B cell (primary cell): ENCODE results near the gene PLCG2. TPM values are rescaled to one million over a fixed set of nuclear protein-coding genes. Genes with fewer than 3 reads are reported as not detected.

Experiments
- ATAC-seq: fragments of 200-7000 bp; cut with Tn5 transposase; one replicate; pipeline ENCODE4 v1.10.0; 2021; ENCODE audit warnings: low read depth, mild to moderate bottlenecking, moderate number of reproducible peaks, moderate library complexity
- CTCF ChIA-PET: fragments of 350-600 bp; sonication (Branson Sonifier 250); formaldehyde crosslinking; loops from one replicate; lab custom pipeline; 2021; ENCODE audit warnings: antibody characterized with exemption, inconsistent platforms; lab: Charles Lee
- POLR2A ChIA-PET: fragments of 350-600 bp; sonication (Branson Sonifier 250); formaldehyde crosslinking; loops from one replicate; lab custom pipeline; 2021; ENCODE audit warnings: antibody characterized with exemption; lab: Charles Lee
- DNase-seq: peaks from one replicate; pipeline ENCODE4 v3.0.0; 2013
- H2AFZ ChIP-seq: 2 replicates; pipeline ENCODE4 v1.6.1; 2012; ENCODE audit warnings: mild to moderate bottlenecking, low read depth, low read length; ENCODE audit not compliant: insufficient read depth, poor library complexity, severe bottlenecking
- H3K27ac ChIP-seq, 2 donors: 1 replicate in 1 of 2; 2 replicates in 1 of 2; pipeline ENCODE4 v1.5.1; 2012 to 2013; ENCODE audit warnings: low read length in 2 of 2, mild to moderate bottlenecking in 2 of 2, moderate library complexity in 1 of 2
- H3K27me3 ChIP-seq, 4 experiments: fragments of 200-600 bp in 1 of 4; sonication (generic) in 1 of 4; replicated peaks in 1 of 4; 1 replicate in 2 of 4; 2 replicates in 2 of 4; pipeline versions ENCODE4 v1.6.1 to v1.7.0; 2013 to 2016; ENCODE audit warnings: low read length in 3 of 4, mild to moderate bottlenecking in 2 of 4, mixed read lengths in 1 of 4, moderate library complexity in 1 of 4; ENCODE audit not compliant: insufficient read depth in 4 of 4, control insufficient read depth in 3 of 4; ENCODE audit errors: control extremely low read depth in 1 of 4
- H3K36me3 ChIP-seq, 2 experiments: replicated peaks in 1 of 2; 1 replicate in 1 of 2; 2 replicates in 1 of 2; pipeline versions ENCODE4 v1.6.1 to v1.7.1; 2013; ENCODE audit warnings: low read length in 1 of 2; ENCODE audit not compliant: insufficient read depth in 2 of 2, control insufficient read depth in 1 of 2; ENCODE audit errors: control extremely low read depth in 1 of 2, extremely low read depth in 1 of 2
- H3K4me1 ChIP-seq, 2 donors: fragments of 200-600 bp in 1 of 2; sonication (generic) in 1 of 2; 1 replicate in 1 of 2; 2 replicates in 1 of 2; pipeline versions ENCODE4 v1.5.1 to v1.6.1; 2013 to 2017; ENCODE audit warnings: low read length in 2 of 2; ENCODE audit not compliant: control insufficient read depth in 2 of 2, insufficient read depth in 2 of 2
- H3K4me2 ChIP-seq: replicated peaks from 2 replicates; pipeline ENCODE3; 2012; ENCODE audit warnings: mild to moderate bottlenecking, low read depth, low read length; ENCODE audit not compliant: poor library complexity, severe bottlenecking
- H3K4me3 ChIP-seq, 5 experiments: fragments of 200-600 bp in 1 of 5; sonication (generic) in 1 of 5; 1 replicate in 3 of 5; 2 replicates in 2 of 5; pipeline versions ENCODE4 v1.5.1 to v1.7.0; 2011 to 2016; ENCODE audit warnings: low read length in 4 of 5, mild to moderate bottlenecking in 4 of 5, low read depth in 2 of 5, control low read depth in 1 of 5, moderate library complexity in 1 of 5; ENCODE audit not compliant: insufficient read depth in 1 of 5; ENCODE audit errors: control extremely low read depth in 1 of 5, extremely low read depth in 1 of 5
- H3K79me2 ChIP-seq: fragments of 200-600 bp; sonication (generic); one replicate; pipeline ENCODE4 v1.6.0; 2016; ENCODE audit warnings: low read length; ENCODE audit not compliant: control insufficient read depth, insufficient read depth
- H3K9ac ChIP-seq: fragments of 200-600 bp; sonication (generic); 2 replicates; pipeline ENCODE4 v1.6.1; 2017; ENCODE audit warnings: mild to moderate bottlenecking, low read length, moderate library complexity
- H3K9me3 ChIP-seq, 3 donors: one replicate each; pipeline versions ENCODE4 v1.6.1 to v1.7.1; 2013; ENCODE audit warnings: low read length in 2 of 3; ENCODE audit not compliant: control insufficient read depth in 2 of 3, insufficient read depth in 1 of 3; ENCODE audit errors: control extremely low read depth in 1 of 3
- H4K20me1 ChIP-seq: 2 replicates; pipeline ENCODE4 v1.6.0; 2012; ENCODE audit warnings: mild to moderate bottlenecking, low read length; ENCODE audit not compliant: insufficient read depth, control insufficient read depth, poor library complexity, severe bottlenecking
- H3K27ac Mint-ChIP-seq: one replicate; pipeline ENCODE4 v1.8.0; 2021; ENCODE audit warnings: mixed read lengths
- H3K27me3 Mint-ChIP-seq: one replicate; pipeline ENCODE4 v1.8.0; 2021; ENCODE audit warnings: mixed read lengths
- H3K4me1 Mint-ChIP-seq: one replicate; pipeline ENCODE4 v1.8.0; 2021; ENCODE audit warnings: mixed read lengths
- H3K4me3 Mint-ChIP-seq: one replicate; pipeline ENCODE4 v1.8.0; 2021; ENCODE audit warnings: mixed read lengths
- H3K9me3 Mint-ChIP-seq: one replicate; pipeline ENCODE4 v1.8.0; 2022; ENCODE audit warnings: mixed read lengths; ENCODE audit not compliant: insufficient read depth
- CTCF ChIP-seq: fragments of 200-600 bp; IDR thresholded peaks from one replicate; pipeline ENCODE4 v1.8.0; 2022; ENCODE audit warnings: antibody characterized with exemption, mild to moderate bottlenecking
- EZH2 ChIP-seq: IDR thresholded peaks from 2 replicates; pipeline ENCODE4 v1.6.1; 2012; ENCODE audit warnings: borderline replicate concordance, low read depth, mild to moderate bottlenecking, moderate library complexity, low read length; ENCODE audit not compliant: insufficient read depth, poor library complexity, severe bottlenecking
- WGBS: methylation state at CpG from one replicate; pipeline ENCODE4 v1.1.5; 2013; ENCODE audit warnings: missing lambda C conversion rate; ENCODE audit not compliant: insufficient coverage; 5-methylcytosine and 5-hydroxymethylcytosine counted together
- intact Hi-C: fragments of 100-400 bp; cut with micrococcal nuclease; formaldehyde crosslinking; loops from one replicate; pipeline ENCODE4 v1.10.0; 2022
- polyA plus RNA-seq: library from polyadenylated mRNA; depleted of rRNA; stranded (reverse); fragments of >200 nt; gene quantifications from 2 replicates; pipeline ENCODE4 v1.2.3, GENCODE V29; 2012
- total RNA-seq, 2 donors: library from RNA; stranded (reverse); fragments of 120-200 nt in 1 of 2; gene quantifications; 1 replicate in 1 of 2; 2 replicates in 1 of 2; pipeline versions ENCODE4 v1.2.3 to v1.2.4, GENCODE V29; 2013 to 2022

Gene PLCG2
- total and polyA plus RNA-seq, 2 donors (not counting 1 experiment from before 2014, with no cell fraction given), result 194 to 812 TPM

GRCh38 chr16:81995651-81996050 is 216.6 kb downstream of the PLCG2 start:
- no peak overlapping the region for H3K9ac ChIP-seq
- no peak overlapping the region for H3K4me3 ChIP-seq
- H3K9me3 Mint-ChIP-seq, result no peaks in the 10 kb centered on the region
- DNase-seq (no peak), ATAC-seq (no peak)
- no peak overlapping the region for H3K4me3 Mint-ChIP-seq
- peaks cover 0 to 14% of the 10 kb centered on the region in 2 experiments for H3K36me3 ChIP-seq
- H3K27me3 Mint-ChIP-seq, result no peaks in the 10 kb centered on the region
- no peak overlapping the region for H2AFZ ChIP-seq
- intact Hi-C loops, result no loop called here
- H3K4me2 ChIP-seq, result no peak overlapping the region
- H3K4me1 Mint-ChIP-seq, result no peaks in the 10 kb centered on the region
- POLR2A ChIA-PET, result no interaction called here
- no peaks in the 10 kb centered on the region for H3K9me3 ChIP-seq
- H4K20me1 ChIP-seq, result no peaks in the 10 kb centered on the region
- CTCF ChIA-PET, result no interaction called here
- H3K27ac Mint-ChIP-seq, result no peak overlapping the region
- TF ChIP-seq CTCF (no peak), EZH2 (no peak)
- H3K27me3 ChIP-seq, result no peaks in the 10 kb centered on the region
- H3K79me2 ChIP-seq, result no peaks in the 10 kb centered on the region
- H3K27ac ChIP-seq, result no peak overlapping the region
- no peaks in the 10 kb centered on the region for H3K4me1 ChIP-seq
- WGBS, result 100% methylated on average over 2 of the region's 3 CpGs

- Histone ChIP-seq H2AFZ (no peak overlapping the region), H3K27ac (no peak overlapping the region), H3K4me2 (no peak overlapping the region), H3K9ac (no peak overlapping the region), H3K4me3 (no peak overlapping the region), H3K79me2 (no peaks in the 10 kb centered on the region), H3K9me3 (no peaks in the 10 kb centered on the region), H3K4me1 (no peaks in the 10 kb centered on the region), H3K36me3 (peaks cover 0 to 14% of the 10 kb centered on the region in 2 experiments), H3K27me3 (no peaks in the 10 kb centered on the region), H4K20me1 (no peaks in the 10 kb centered on the region)
- intact Hi-C loops, result no loop called here
- Mint-ChIP-seq H3K4me3 (no peak overlapping the region), H3K4me1 (no peaks in the 10 kb centered on the region), H3K27me3 (no peaks in the 10 kb centered on the region), H3K27ac (no peak overlapping the region), H3K9me3 (no peaks in the 10 kb centered on the region)
- ChIA-PET CTCF (interaction anchor here (0.5 to 1.3 kb wide), 3 partner anchors 11 to 943 kb away, joined by 3 to 4 read pairs (median 4); no protein-coding TSS in a partner anchor), POLR2A (no interaction called here)
- no peak for TF ChIP-seq CTCF
- TF ChIP-seq EZH2, result no peak
- 97% methylated on average over 5 of the region's 11 CpGs for WGBS
- no peak for ATAC-seq
- DNase-seq, result no peak
Measured at GRCh38 chr16:81996664-81997509, 217.8 kb downstream of the PLCG2 start.
